Activated CD4-positive, alpha-beta T cell treated with anti-CD3 and anti-CD28 coated beads, Interleukin-2, Interleukin-4, amounts not matched to agents 100 ng/mL and 50 ng/mL, durations not matched to agents 16 hours and 8 hours (primary cell): ENCODE measurements around the gene MUC5AC.

ENCODE experiments used
- DNase-seq: peaks from one replicate; pipeline ENCODE4 v3.0.0-alpha.2; 2020; ENCODE audit warnings: low spot score

Gene MUC5AC

GRCh38 chr11:1197431-1197885 is 39.7 kb downstream of the MUC5AC start:
- no peak for DNase-seq

GRCh38 chr11:1197886-1198560 is 40.3 kb downstream of the MUC5AC start:
- no peak for DNase-seq

GRCh38 chr11:1198561-1199240 is 40.9 kb downstream of the MUC5AC start:
- no peak for DNase-seq

- no peak for DNase-seq
These were observed 41.5 kb downstream of the MUC5AC start for GRCh38 chr11:1199241-1199750.

GRCh38 chr11:1199751-1200610 is 42.2 kb downstream of the MUC5AC start:
- no peak for DNase-seq

- no peak for DNase-seq
These were observed 42.9 kb downstream of the MUC5AC start for GRCh38 chr11:1200611-1201191.

- DNase-seq: no peak
These were observed 43.8 kb downstream of the MUC5AC start for GRCh38 chr11:1201395-1202153.

- DNase-seq: peak; percentile 3
These were observed 44.5 kb downstream of the MUC5AC start for GRCh38 chr11:1202154-1202775.

GRCh38 chr11:1202776-1203504 is 45.2 kb downstream of the MUC5AC start:
- DNase-seq: peak; percentile 51

- no peak for DNase-seq
These were observed 45.9 kb downstream of the MUC5AC start for GRCh38 chr11:1203505-1204271.

- no peak for DNase-seq
These were observed 46.8 kb downstream of the MUC5AC start for GRCh38 chr11:1204381-1205101.

GRCh38 chr11:1205121-1205986 is 47.6 kb downstream of the MUC5AC start:
- no peak for DNase-seq

GRCh38 chr11:1205987-1206331 is 48.2 kb downstream of the MUC5AC start:
- no peak for DNase-seq

- DNase-seq: no peak
These were observed 48.9 kb downstream of the MUC5AC start for GRCh38 chr11:1206391-1207271.

- no peak for DNase-seq
These were observed 49.8 kb downstream of the MUC5AC start for GRCh38 chr11:1207401-1208143.

GRCh38 chr11:1208144-1208393 is 50.3 kb downstream of the MUC5AC start:
- DNase-seq: no peak
